IMR-90 (cell line): ENCODE results near the gene AUTS2. TPM values are rescaled to one million over a fixed set of nuclear protein-coding genes. Genes with fewer than 3 reads are reported as not detected.

Source experiments
- ATAC-seq: fragments of 200-7000 bp; cut with Tn5 transposase; 2 replicates; pipeline ENCODE4 v1.9.1; 2020; ENCODE audit warnings: low read depth, mild to moderate bottlenecking, moderate library complexity
- BruUV-seq: library from RNA; stranded (reverse); fragments of 400-500 nt; replicated peaks from 2 replicates; lab custom pipeline; 2021; lab: Mats Ljungman, UMichigan
- CTCF ChIA-PET: fragments of 300-600 bp; formaldehyde crosslinking; extraction: SDS; loops from one replicate; lab custom pipeline; 2021; ENCODE audit warnings: antibody characterized with exemption; lab: Yijun Ruan, JAX
- POLR2A ChIA-PET: fragments of 300-600 bp; sonication (Branson Sonifier 250); formaldehyde crosslinking; loops from one replicate; lab custom pipeline; 2022; ENCODE audit warnings: antibody characterized with exemption; ENCODE audit not compliant: unreplicated experiment; lab: Charles Lee
- DNase-seq: peaks from one replicate; pipeline ENCODE4 v3.0.0; 2013
- H2AFZ ChIP-seq: replicated peaks from 2 replicates; pipeline ENCODE3; 2013; ENCODE audit warnings: low read length, mild to moderate bottlenecking; ENCODE audit not compliant: poor library complexity
- H2AK5ac ChIP-seq: 2 replicates; pipeline ENCODE4 v1.6.1; 2013; ENCODE audit warnings: low read depth, low read length, inconsistent platforms
- H2AK9ac ChIP-seq: replicated peaks from 2 replicates; pipeline ENCODE3; 2013; ENCODE audit warnings: mild to moderate bottlenecking, low read depth, low read length, moderate library complexity; ENCODE audit not compliant: poor library complexity
- H2BK120ac ChIP-seq: 2 replicates; pipeline ENCODE4 v1.6.1; 2013; ENCODE audit warnings: low read depth, low read length, inconsistent platforms
- H2BK15ac ChIP-seq: 3 replicates; pipeline ENCODE4 v1.6.1; 2013; ENCODE audit warnings: low read depth, low read length, inconsistent platforms
- H2BK20ac ChIP-seq: 2 replicates; pipeline ENCODE4 v1.6.1; 2013; ENCODE audit warnings: low read depth, mild to moderate bottlenecking, inconsistent platforms, low read length, moderate library complexity
- H2BK5ac ChIP-seq: 2 replicates; pipeline ENCODE4 v1.6.1; 2013; ENCODE audit warnings: mild to moderate bottlenecking, low read depth, low read length, inconsistent platforms; ENCODE audit not compliant: poor library complexity, severe bottlenecking
- H3K14ac ChIP-seq: replicated peaks from 2 replicates; pipeline ENCODE4 v1.6.1; 2013; ENCODE audit warnings: low read depth, low read length, inconsistent platforms
- H3K18ac ChIP-seq: 2 replicates; pipeline ENCODE4 v1.6.1; 2013; ENCODE audit warnings: low read depth, low read length, control low read depth
- H3K23ac ChIP-seq: 2 replicates; pipeline ENCODE4 v1.6.1; 2013; ENCODE audit warnings: low read depth, low read length, inconsistent platforms
- H3K27ac ChIP-seq: 2 replicates; pipeline ENCODE4 v1.5.1; 2013; ENCODE audit warnings: mild to moderate bottlenecking, control low read depth, low read length; ENCODE audit not compliant: insufficient read depth
- H3K27me3 ChIP-seq: 2 replicates; pipeline ENCODE4 v1.6.1; 2013; ENCODE audit warnings: low read length; ENCODE audit not compliant: control insufficient read depth, insufficient read depth
- H3K36me3 ChIP-seq: 2 replicates; pipeline ENCODE4 v1.6.1; 2013; ENCODE audit warnings: low read length, mixed read lengths; ENCODE audit not compliant: control insufficient read depth, insufficient read depth
- H3K4ac ChIP-seq: 2 replicates; pipeline ENCODE4 v1.6.1; 2013; ENCODE audit warnings: low read depth, low read length, inconsistent platforms
- H3K4me1 ChIP-seq: 2 replicates; pipeline ENCODE4 v1.6.1; 2013; ENCODE audit warnings: low read length, mixed read lengths; ENCODE audit not compliant: control insufficient read depth, insufficient read depth
- H3K4me2 ChIP-seq: 2 replicates; pipeline ENCODE4 v1.6.1; 2013; ENCODE audit warnings: low read depth, mild to moderate bottlenecking, control low read depth, low read length, moderate library complexity
- H3K4me3 ChIP-seq: 2 replicates; pipeline ENCODE4 v1.5.1; 2013; ENCODE audit warnings: low read depth, mild to moderate bottlenecking, control low read depth, low read length, moderate library complexity; ENCODE audit not compliant: insufficient read depth
- H3K56ac ChIP-seq: 2 replicates; pipeline ENCODE4 v1.6.1; 2013; ENCODE audit warnings: low read length, inconsistent platforms; ENCODE audit not compliant: insufficient read depth; ENCODE audit errors: extremely low read depth
- H3K79me1 ChIP-seq, 2 experiments: 2 replicates each; pipeline ENCODE4 v1.6.1; 2013; ENCODE audit warnings: low read length in 2 of 2, inconsistent platforms in 1 of 2, low read depth in 1 of 2
- H3K9ac ChIP-seq: 2 replicates; pipeline ENCODE4 v1.6.1; 2013; ENCODE audit warnings: low read depth, low read length, control low read depth
- H3K9me1 ChIP-seq: 2 replicates; pipeline ENCODE4 v1.6.1; 2013; ENCODE audit warnings: low read length, inconsistent platforms; ENCODE audit not compliant: insufficient read depth
- H3K9me3 ChIP-seq: 2 replicates; pipeline ENCODE4 v1.6.1; 2013; ENCODE audit warnings: low read length; ENCODE audit not compliant: control insufficient read depth, insufficient read depth
- H4K20me1 ChIP-seq: 2 replicates; pipeline ENCODE4 v1.6.1; 2013; ENCODE audit warnings: low read length, inconsistent platforms; ENCODE audit not compliant: insufficient read depth
- H4K5ac ChIP-seq: 2 replicates; pipeline ENCODE4 v1.6.1; 2013; ENCODE audit warnings: mild to moderate bottlenecking, low read depth, low read length, control low read depth
- H4K8ac ChIP-seq, 2 experiments: 2 replicates each; pipeline ENCODE4 v1.6.1; 2013; ENCODE audit warnings: low read depth in 2 of 2, low read length in 2 of 2, control low read depth in 1 of 2, inconsistent platforms in 1 of 2
- H4K91ac ChIP-seq: 2 replicates; pipeline ENCODE4 v1.6.1; 2013; ENCODE audit warnings: low read depth, low read length, inconsistent platforms; ENCODE audit not compliant: insufficient read depth
- RAD21 ChIP-seq: IDR thresholded peaks from 2 replicates; pipeline ENCODE4 v1.6.1; 2012; ENCODE audit warnings: low read length, improper control_type of control experiment
- WGBS, 2 experiments: methylation state at CpG; one replicate each; pipeline versions ENCODE4 v1.1.5 to v1.1.7; 2013; ENCODE audit warnings: missing lambda C conversion rate in 2 of 2; ENCODE audit not compliant: insufficient read length in 1 of 2; ENCODE audit errors: extremely low coverage in 2 of 2; 5-methylcytosine and 5-hydroxymethylcytosine counted together
- dilution Hi-C: fragments of 300-500 bp; cut with HindIII; formaldehyde crosslinking; loops from one replicate; pipeline ENCODE4 v1.14.3; 2018; ENCODE audit warnings: low sequenced_read_pairs; ENCODE audit not compliant: unreplicated experiment
- in situ Hi-C: fragments of 300-500 bp; cut with MboI; formaldehyde crosslinking; loops from 3 replicates; pipeline ENCODE4 v1.14.3; 2019; ENCODE audit warnings: low sequenced_read_pairs, inconsistent platforms, mixed read lengths
- intact Hi-C: fragments of 100-400 bp; cut with micrococcal nuclease; formaldehyde crosslinking; loops from 2 replicates; pipeline ENCODE4 v1.10.0; 2022
- polyA plus RNA-seq, 3 experiments: library from polyadenylated mRNA; depleted of rRNA; stranded (reverse); fragments of >200 nt; gene quantifications; 2 replicates each; pipeline ENCODE4 v1.2.3, GENCODE V29; 2012; ENCODE audit warnings: low replicate concordance in 1 of 3
- total RNA-seq: library from RNA; depleted of rRNA; stranded (reverse); fragments of >200 nt; gene quantifications from 2 replicates; pipeline ENCODE4 v1.2.3, GENCODE V29; 2012

Gene AUTS2
- total and polyA plus RNA-seq, 2 of the 4 experiments (the other 2 are of a cell fraction) = 0.90 to 3.0 TPM

- Histone ChIP-seq H4K20me1 (no peaks in the 10 kb centered on the region), H2BK20ac (no peak overlapping the region), H4K91ac (no peak overlapping the region), H3K79me1 (no peaks in the 10 kb centered on the region), H3K18ac (no peak overlapping the region), H3K9ac (no peak overlapping the region), H3K4me1 (no peaks in the 10 kb centered on the region), H3K4me2 (no peak overlapping the region), H3K4ac (no peak overlapping the region), H3K9me3 (peaks cover 6% of the 10 kb centered on the region; the same call in 1 of the 2 replicates), H4K8ac (no peak overlapping the region), H3K23ac (no peak overlapping the region), H3K56ac (no peak overlapping the region), H3K4me3 (no peak overlapping the region), H2AK5ac (no peak overlapping the region), H2BK120ac (no peak overlapping the region), H3K36me3 (no peaks in the 10 kb centered on the region), H2BK15ac (no peak overlapping the region), H3K9me1 (no peaks in the 10 kb centered on the region), H4K5ac (no peak overlapping the region), H2BK5ac (no peak overlapping the region), H3K27ac (no peak overlapping the region), H2AK9ac (no peak overlapping the region), H3K14ac (no peak overlapping the region), H3K27me3 (no peaks in the 10 kb centered on the region), H2AFZ (no peak overlapping the region)
- POLR2A ChIA-PET = no interaction called here
- no peak for TF ChIP-seq RAD21
- ATAC-seq = no peak
- in situ Hi-C loops (no loop called here), dilution Hi-C loops (no loop called here), intact Hi-C loops (no loop called here)
- CTCF ChIA-PET = no interaction called here
- WGBS, 2 experiments = no CpG with 5 or more reads among the region's 2 CpGs
- DNase-seq = no peak
- no TSS peak for BruUV-seq
Measured at GRCh38 chr7:69832356-69832755, 234.1 kb downstream of the AUTS2 start.
